Nephron (organoid): Measurements from ENCODE around the gene SRP14.
"Not testable (repeated sequence)": the region's sequence is repeated elsewhere in the genome, so short reads cannot be mapped to it uniquely, and the experiment has no call there.

Experiments used
- H3K27ac Mint-ChIP-seq, 3 experiments: 2 replicates each; pipeline ENCODE4 v1.8.0; 2020; ENCODE audit warnings: mixed read lengths in 3 of 3, mild to moderate bottlenecking in 2 of 3, moderate library complexity in 1 of 3
- H3K27me3 Mint-ChIP-seq: 2 replicates; pipeline ENCODE4 v1.8.0; 2021; ENCODE audit warnings: low read depth, mild to moderate bottlenecking, moderate library complexity, mixed read lengths
- H3K36me3 Mint-ChIP-seq: 2 replicates; pipeline ENCODE4 v1.8.0; 2020; ENCODE audit warnings: low read depth, mixed read lengths
- H3K4me1 Mint-ChIP-seq: 2 replicates; pipeline ENCODE4 v1.8.0; 2020; ENCODE audit warnings: mixed read lengths
- H3K4me3 Mint-ChIP-seq, 3 experiments: 2 replicates each; pipeline ENCODE4 v1.8.0; 2020; ENCODE audit warnings: mild to moderate bottlenecking in 3 of 3, mixed read lengths in 3 of 3, moderate library complexity in 2 of 3
- H3K9me3 Mint-ChIP-seq: 2 replicates; pipeline ENCODE4 v1.8.0; 2020; ENCODE audit warnings: mixed read lengths
- TF ChIP-seq, protein P1 (sequence below), 3 experiments: fragments of 200-600 bp; sonication (generic); IDR thresholded peaks; one replicate each; pipeline ENCODE4 v1.5.0; 2021; ENCODE audit warnings: antibody characterized with exemption in 3 of 3; ENCODE audit not compliant: unreplicated experiment in 3 of 3

Gene SRP14

DNA sequence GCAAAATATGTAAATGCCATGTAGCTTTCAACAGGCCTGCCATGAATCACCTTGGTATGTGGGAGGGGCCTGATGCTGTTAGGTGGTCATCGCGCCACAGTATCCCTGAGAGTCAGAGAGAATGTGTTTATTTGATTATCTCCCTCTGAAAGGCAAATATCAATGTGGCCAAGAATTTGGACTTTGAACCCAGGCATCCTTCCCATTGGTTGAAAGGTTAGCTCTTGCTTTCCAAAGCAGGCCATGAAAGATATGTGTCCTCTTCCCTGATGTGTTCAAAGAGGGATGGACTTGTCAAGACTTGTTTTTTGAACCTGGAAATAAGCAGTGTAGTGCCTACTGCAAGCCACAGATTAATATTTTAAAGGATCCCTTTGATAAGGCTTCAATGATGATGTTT is 36.7 kb downstream of the SRP14 start:
- Mint-ChIP-seq H3K4me1 (no peaks in the 10 kb centered on the region), H3K36me3 (peaks cover 52% of the 10 kb centered on the region), H3K4me3 (no peak overlapping the region), H3K27ac (no peak overlapping the region), H3K27me3 (no peaks in the 10 kb centered on the region), H3K9me3 (no peaks in the 10 kb centered on the region)
- TF ChIP-seq, protein P1, sequence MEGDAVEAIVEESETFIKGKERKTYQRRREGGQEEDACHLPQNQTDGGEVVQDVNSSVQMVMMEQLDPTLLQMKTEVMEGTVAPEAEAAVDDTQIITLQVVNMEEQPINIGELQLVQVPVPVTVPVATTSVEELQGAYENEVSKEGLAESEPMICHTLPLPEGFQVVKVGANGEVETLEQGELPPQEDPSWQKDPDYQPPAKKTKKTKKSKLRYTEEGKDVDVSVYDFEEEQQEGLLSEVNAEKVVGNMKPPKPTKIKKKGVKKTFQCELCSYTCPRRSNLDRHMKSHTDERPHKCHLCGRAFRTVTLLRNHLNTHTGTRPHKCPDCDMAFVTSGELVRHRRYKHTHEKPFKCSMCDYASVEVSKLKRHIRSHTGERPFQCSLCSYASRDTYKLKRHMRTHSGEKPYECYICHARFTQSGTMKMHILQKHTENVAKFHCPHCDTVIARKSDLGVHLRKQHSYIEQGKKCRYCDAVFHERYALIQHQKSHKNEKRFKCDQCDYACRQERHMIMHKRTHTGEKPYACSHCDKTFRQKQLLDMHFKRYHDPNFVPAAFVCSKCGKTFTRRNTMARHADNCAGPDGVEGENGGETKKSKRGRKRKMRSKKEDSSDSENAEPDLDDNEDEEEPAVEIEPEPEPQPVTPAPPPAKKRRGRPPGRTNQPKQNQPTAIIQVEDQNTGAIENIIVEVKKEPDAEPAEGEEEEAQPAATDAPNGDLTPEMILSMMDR (IDR thresholded peaks at IDR 0.05; ENCODE audit: unreplicated experiment in 3 of 3): no peak

- no peaks in the 10 kb centered on the region for H3K4me1 Mint-ChIP-seq
- TF ChIP-seq, protein P1 (IDR thresholded peaks at IDR 0.05; ENCODE audit: unreplicated experiment in 3 of 3): no peak
- H3K9me3 Mint-ChIP-seq: no peaks in the 10 kb centered on the region
- H3K4me3 Mint-ChIP-seq: no peak overlapping the region
- H3K27me3 Mint-ChIP-seq: no peaks in the 10 kb centered on the region
- peak overlapping the region in 1 of 3 experiments; percentile 10 for H3K27ac Mint-ChIP-seq
- peaks cover 60% of the 10 kb centered on the region for H3K36me3 Mint-ChIP-seq
These were observed 39.3 kb downstream of the SRP14 start for GRCh38 chr15:39999538-40000200.

DNA sequence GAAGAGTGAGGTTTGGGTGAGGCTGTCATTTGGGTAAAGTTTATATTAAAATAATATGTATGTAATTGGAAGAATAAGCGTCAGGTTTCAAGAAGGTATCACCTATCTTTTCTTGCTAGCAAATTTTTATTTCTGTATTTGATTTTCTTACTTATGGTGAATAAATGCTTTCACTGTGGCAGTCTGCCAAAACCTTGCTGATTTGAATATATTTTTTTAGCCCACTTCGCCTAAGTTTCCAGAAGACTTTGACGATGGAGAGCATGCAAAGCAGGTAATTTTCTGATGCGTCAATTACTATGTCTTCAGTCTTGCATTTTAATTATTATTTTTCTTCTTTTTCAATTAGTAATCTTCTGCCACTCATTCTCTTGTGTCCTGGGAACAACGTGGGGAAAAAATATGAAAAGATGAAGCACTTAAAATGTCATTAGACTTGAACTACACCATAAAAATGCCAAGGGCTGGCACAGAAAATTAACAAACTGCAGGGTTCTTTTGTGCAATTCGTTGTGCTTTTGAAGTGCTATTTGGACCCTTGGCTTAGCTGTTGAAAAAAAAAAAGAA is 40.4 kb downstream of the SRP14 start:
- H3K27me3 Mint-ChIP-seq: no peaks in the 10 kb centered on the region
- H3K27ac Mint-ChIP-seq: no peak overlapping the region
- TF ChIP-seq, protein P1 (IDR thresholded peaks at IDR 0.05; ENCODE audit: unreplicated experiment in 3 of 3): no peak
- H3K4me3 Mint-ChIP-seq: no peak overlapping the region
- H3K36me3 Mint-ChIP-seq: peaks cover 63% of the 10 kb centered on the region
- no peaks in the 10 kb centered on the region for H3K4me1 Mint-ChIP-seq
- no peaks in the 10 kb centered on the region for H3K9me3 Mint-ChIP-seq

DNA sequence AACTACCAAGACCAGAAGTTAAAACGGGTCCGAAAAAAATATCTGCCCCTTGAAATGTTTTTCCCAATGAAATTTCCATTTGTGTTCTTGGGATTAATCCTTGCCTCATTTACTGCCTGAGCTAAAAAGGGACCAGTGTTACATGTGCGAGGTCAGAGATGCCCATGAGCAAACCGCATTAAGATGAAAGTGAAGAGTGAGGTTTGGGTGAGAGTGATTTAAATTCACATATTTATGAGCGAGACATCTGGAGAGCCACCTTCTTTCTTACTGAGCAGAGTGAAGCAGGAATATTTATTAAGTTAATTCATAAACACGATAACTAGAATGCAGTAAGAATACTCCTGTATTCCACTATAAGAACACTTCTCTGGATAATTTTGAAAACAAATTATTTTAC is 41.3 kb downstream of the SRP14 start:
- Mint-ChIP-seq H3K4me1 (no peaks in the 10 kb centered on the region), H3K9me3 (no peaks in the 10 kb centered on the region), H3K27me3 (no peaks in the 10 kb centered on the region)

DNA sequence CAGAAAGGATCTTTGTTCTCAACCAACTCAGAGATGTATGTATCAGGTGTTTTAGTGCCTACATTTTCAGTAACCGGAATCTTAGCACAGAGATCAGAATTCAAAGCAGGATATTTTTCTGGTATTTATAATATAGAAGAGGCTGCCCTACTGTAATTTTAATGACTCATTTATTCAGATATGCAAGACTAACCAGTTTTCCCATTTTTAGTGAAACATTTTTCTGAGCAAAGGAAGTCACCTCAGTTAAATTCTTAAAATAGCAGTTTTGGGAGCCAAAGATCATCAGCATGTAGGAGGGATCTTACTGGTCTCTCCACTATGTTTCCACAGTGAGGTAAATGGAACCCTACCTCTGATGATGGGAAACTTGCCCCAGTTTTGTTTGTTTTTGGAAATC is 42.0 kb downstream of the SRP14 start:
- H3K9me3 Mint-ChIP-seq: no peaks in the 10 kb centered on the region
- H3K27ac Mint-ChIP-seq: no peak overlapping the region
- peaks cover 63% of the 10 kb centered on the region for H3K36me3 Mint-ChIP-seq
- TF ChIP-seq, protein P1 (IDR thresholded peaks at IDR 0.05; ENCODE audit: unreplicated experiment in 3 of 3): no peak
- no peak overlapping the region for H3K4me3 Mint-ChIP-seq
- no peaks in the 10 kb centered on the region for H3K4me1 Mint-ChIP-seq
- H3K27me3 Mint-ChIP-seq: no peaks in the 10 kb centered on the region

More for the DNA sequence above, 41.3 kb downstream of the SRP14 start:
- Mint-ChIP-seq H3K36me3 (peaks cover 65% of the 10 kb centered on the region), H3K27ac (no peak overlapping the region), H3K4me3 (no peak overlapping the region)
- TF ChIP-seq, protein P1 (IDR thresholded peaks at IDR 0.05; ENCODE audit: unreplicated experiment in 3 of 3): no peak

DNA sequence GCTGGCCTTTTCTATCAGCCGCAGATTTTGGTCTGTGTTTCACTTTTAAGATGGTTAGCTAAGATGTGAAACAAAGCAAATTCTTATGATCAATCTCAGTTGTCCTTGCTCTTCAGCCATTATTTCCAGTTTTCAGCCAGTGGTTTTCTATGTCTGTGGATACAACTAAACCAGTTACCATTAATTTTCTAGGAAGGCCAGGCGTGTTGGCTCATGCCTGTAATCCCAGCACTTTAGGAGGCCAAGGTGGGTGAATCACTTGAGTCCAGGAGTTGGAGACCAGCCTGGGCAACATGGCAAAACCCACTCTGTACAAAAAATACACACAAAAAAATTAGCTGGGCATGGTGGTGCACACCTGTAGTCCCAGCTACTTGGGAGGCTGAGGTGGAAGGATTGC is 42.8 kb downstream of the SRP14 start:
- not testable (repeated sequence) for H3K9me3 Mint-ChIP-seq

DNA sequence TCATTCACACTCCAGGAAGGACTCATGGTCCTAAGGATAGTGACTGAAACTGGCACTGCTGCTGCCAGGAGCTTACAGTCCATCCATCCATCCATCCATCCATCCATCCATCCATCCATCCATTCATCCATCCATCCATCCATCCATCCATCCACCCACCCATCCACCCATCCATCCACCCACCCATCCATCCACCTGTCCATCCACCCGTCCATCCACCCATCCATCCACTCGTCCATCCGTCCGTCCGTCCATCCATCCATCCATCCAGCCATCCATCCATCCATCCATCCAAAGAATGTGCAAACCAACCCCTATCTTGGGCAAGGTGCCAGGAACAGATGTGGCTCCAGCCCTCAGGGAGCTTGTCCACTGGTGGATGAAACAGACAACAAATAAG is 46.0 kb downstream of the SRP14 start:
- not testable (repeated sequence) for H3K9me3 Mint-ChIP-seq, H3K27me3 Mint-ChIP-seq, H3K27ac Mint-ChIP-seq, H3K4me1 Mint-ChIP-seq, H3K4me3 Mint-ChIP-seq
- peaks cover 82% of the 10 kb centered on the region for H3K36me3 Mint-ChIP-seq

More for the DNA sequence above, 42.8 kb downstream of the SRP14 start:
- not testable (repeated sequence) for H3K4me3 Mint-ChIP-seq, H3K27ac Mint-ChIP-seq, H3K27me3 Mint-ChIP-seq, H3K4me1 Mint-ChIP-seq
- H3K36me3 Mint-ChIP-seq: peaks cover 68% of the 10 kb centered on the region
